HL-60 (cell line): ENCODE data around the gene PTPRB.

Source experiments
- DNase-seq, 2 experiments: peaks; one replicate each; pipeline ENCODE4 v3.0.0-alpha.2; 2010 to 2020; ENCODE audit warnings: low read depth in 1 of 2, low spot score in 1 of 2
- H3K27ac ChIP-seq: fragments of 250-450 bp; sonication (Bioruptor Pico); replicated peaks from 2 replicates; pipeline ENCODE4 v1.5.1; 2020; ENCODE audit warnings: mild to moderate bottlenecking, moderate library complexity
- H3K27me3 ChIP-seq: fragments of 250-450 bp; sonication (Bioruptor Pico); 2 replicates; pipeline ENCODE4 v1.5.1; 2021; ENCODE audit warnings: mild to moderate bottlenecking, moderate library complexity; ENCODE audit not compliant: insufficient read depth, poor library complexity, severe bottlenecking
- H3K4me3 ChIP-seq: replicated peaks from 2 replicates; pipeline ENCODE4 v1.5.1; 2011; ENCODE audit warnings: mild to moderate bottlenecking, control low read depth, low read length; ENCODE audit not compliant: insufficient read depth
- GABPA ChIP-seq: IDR thresholded peaks from 2 replicates; pipeline ENCODE4 v1.6.1; 2012; ENCODE audit warnings: low read depth
- POLR2AphosphoS5 ChIP-seq: IDR thresholded peaks from 2 replicates; pipeline ENCODE4 v1.6.1; 2012; ENCODE audit warnings: low read depth
- SPI1 ChIP-seq: IDR thresholded peaks from 2 replicates; pipeline ENCODE4 v1.6.1; 2012; ENCODE audit warnings: low read depth, mild to moderate bottlenecking, borderline replicate concordance
- TF ChIP-seq, protein P1 (sequence below): IDR thresholded peaks from one replicate; pipeline ENCODE4 v1.5.1; 2011; ENCODE audit warnings: low read length, control low read depth, inconsistent platforms; ENCODE audit not compliant: insufficient read depth
- TF ChIP-seq, protein P2 (sequence below): IDR thresholded peaks from 2 replicates; pipeline ENCODE4 v1.6.1; 2012; ENCODE audit warnings: low read depth; ENCODE audit not compliant: insufficient replicate concordance

PTPRB gene

DNA sequence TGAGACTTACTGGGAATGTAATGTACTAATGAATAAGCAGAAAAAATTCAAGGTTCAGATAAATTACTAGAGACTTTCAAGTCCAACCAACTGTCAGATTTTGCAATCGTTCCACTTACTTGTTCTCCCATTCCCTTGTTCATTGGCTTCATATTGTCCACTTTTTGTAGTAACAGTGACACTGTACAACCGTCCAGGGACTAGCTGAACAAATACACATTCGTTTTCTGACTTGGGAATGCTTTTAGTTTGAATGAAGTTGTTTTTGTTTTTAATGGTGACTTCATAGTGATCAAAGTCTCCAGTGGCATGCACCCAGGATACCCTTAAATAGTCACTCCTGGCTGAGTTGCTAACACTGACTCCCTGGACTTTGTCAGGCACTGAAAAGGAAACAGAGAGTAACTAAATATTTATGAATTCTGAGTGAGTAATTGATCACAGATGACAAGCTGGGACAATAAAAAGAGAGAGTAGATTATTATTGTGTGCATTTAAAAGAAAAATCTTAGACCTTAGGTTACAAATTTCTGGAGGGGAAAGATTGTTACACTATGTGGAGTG, 65.4 kb downstream of the PTPRB start:
- H3K27ac ChIP-seq: no peak overlapping the region
- H3K27me3 ChIP-seq: no peaks in the 10 kb centered on the region
- no peak overlapping the region for H3K4me3 ChIP-seq
- DNase-seq: no peak
- TF ChIP-seq SPI1 (no peak), GABPA (no peak), POLR2AphosphoS5 (no peak)
- TF ChIP-seq, protein P1, sequence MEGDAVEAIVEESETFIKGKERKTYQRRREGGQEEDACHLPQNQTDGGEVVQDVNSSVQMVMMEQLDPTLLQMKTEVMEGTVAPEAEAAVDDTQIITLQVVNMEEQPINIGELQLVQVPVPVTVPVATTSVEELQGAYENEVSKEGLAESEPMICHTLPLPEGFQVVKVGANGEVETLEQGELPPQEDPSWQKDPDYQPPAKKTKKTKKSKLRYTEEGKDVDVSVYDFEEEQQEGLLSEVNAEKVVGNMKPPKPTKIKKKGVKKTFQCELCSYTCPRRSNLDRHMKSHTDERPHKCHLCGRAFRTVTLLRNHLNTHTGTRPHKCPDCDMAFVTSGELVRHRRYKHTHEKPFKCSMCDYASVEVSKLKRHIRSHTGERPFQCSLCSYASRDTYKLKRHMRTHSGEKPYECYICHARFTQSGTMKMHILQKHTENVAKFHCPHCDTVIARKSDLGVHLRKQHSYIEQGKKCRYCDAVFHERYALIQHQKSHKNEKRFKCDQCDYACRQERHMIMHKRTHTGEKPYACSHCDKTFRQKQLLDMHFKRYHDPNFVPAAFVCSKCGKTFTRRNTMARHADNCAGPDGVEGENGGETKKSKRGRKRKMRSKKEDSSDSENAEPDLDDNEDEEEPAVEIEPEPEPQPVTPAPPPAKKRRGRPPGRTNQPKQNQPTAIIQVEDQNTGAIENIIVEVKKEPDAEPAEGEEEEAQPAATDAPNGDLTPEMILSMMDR: no peak
- TF ChIP-seq, protein P2, sequence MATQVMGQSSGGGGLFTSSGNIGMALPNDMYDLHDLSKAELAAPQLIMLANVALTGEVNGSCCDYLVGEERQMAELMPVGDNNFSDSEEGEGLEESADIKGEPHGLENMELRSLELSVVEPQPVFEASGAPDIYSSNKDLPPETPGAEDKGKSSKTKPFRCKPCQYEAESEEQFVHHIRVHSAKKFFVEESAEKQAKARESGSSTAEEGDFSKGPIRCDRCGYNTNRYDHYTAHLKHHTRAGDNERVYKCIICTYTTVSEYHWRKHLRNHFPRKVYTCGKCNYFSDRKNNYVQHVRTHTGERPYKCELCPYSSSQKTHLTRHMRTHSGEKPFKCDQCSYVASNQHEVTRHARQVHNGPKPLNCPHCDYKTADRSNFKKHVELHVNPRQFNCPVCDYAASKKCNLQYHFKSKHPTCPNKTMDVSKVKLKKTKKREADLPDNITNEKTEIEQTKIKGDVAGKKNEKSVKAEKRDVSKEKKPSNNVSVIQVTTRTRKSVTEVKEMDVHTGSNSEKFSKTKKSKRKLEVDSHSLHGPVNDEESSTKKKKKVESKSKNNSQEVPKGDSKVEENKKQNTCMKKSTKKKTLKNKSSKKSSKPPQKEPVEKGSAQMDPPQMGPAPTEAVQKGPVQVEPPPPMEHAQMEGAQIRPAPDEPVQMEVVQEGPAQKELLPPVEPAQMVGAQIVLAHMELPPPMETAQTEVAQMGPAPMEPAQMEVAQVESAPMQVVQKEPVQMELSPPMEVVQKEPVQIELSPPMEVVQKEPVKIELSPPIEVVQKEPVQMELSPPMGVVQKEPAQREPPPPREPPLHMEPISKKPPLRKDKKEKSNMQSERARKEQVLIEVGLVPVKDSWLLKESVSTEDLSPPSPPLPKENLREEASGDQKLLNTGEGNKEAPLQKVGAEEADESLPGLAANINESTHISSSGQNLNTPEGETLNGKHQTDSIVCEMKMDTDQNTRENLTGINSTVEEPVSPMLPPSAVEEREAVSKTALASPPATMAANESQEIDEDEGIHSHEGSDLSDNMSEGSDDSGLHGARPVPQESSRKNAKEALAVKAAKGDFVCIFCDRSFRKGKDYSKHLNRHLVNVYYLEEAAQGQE: no peak

DNA sequence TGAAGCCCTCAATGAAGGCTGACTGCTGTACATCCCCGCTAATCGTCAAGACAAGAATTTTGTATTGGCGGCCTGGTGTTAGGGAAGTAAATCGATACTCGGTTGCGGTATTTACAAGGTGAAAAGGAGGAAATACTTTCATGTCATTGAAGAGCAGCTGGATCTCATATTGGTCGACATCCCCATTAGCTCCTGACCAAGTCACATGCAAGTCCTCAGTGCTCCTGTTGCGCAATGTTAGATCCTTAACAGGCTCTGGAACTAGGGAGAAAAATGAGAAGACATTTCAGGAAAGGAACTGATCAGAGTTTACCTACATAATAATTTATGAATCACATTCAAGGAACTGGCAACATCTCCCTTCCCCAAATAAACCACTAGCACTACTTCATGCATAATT, 66.2 kb downstream of the PTPRB start:
- Histone ChIP-seq H3K27ac (no peak overlapping the region), H3K27me3 (no peaks in the 10 kb centered on the region), H3K4me3 (no peak overlapping the region)
- DNase-seq: no peak
- TF ChIP-seq GABPA: no peak
- TF ChIP-seq, protein P1: no peak
- TF ChIP-seq, protein P2: no peak
- TF ChIP-seq POLR2AphosphoS5: no peak
- TF ChIP-seq SPI1: no peak

DNA sequence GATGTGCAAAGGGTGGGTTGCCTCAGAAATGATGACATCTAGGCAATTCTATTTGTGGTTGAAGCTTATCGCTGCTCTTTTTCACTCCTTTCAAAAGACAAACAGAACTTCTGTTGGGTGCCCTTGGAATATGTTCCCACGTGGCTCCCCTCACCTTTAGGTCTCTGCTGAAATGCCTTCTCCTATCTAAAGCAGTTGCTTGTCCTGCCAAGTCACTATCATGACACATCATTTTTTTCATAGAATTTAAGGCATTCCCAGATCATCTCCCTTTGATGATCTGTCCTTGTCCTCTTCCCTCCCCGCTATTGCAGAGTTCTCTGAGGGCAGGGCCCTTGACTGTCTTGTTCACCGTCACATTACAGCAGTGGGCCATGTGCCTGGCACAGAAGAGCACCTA, 75.7 kb downstream of the PTPRB start:
- Histone ChIP-seq H3K4me3 (no peak overlapping the region), H3K27me3 (no peaks in the 10 kb centered on the region), H3K27ac (no peak overlapping the region)
- TF ChIP-seq GABPA (no peak), SPI1 (no peak), POLR2AphosphoS5 (no peak)
- TF ChIP-seq, protein P2: no peak
- TF ChIP-seq, protein P1: no peak
- no peak for DNase-seq
